OCI-LY7 (cell line): ENCODE data around the gene ZNF207. TPM values are rescaled to one million over a fixed set of nuclear protein-coding genes. Genes with fewer than 3 reads are reported as not detected.

ENCODE experiments used
- BruUV-seq: library from RNA; stranded (reverse); fragments of 400-500 nt; replicated peaks from 2 replicates; lab custom pipeline; 2021; lab: Mats Ljungman, UMichigan
- CTCF ChIA-PET: fragments of 300-600 bp; sonication (Branson Sonifier 250); formaldehyde crosslinking; loops from one replicate; lab custom pipeline; 2022; ENCODE audit warnings: antibody characterized with exemption; ENCODE audit not compliant: unreplicated experiment; lab: Charles Lee
- POLR2A ChIA-PET: fragments of 300-600 bp; sonication (Branson Sonifier 250); formaldehyde crosslinking; loops from one replicate; lab custom pipeline; 2022; ENCODE audit warnings: antibody characterized with exemption; lab: Charles Lee
- DNase-seq: peaks from one replicate; pipeline ENCODE4 v3.0.0-alpha.2; 2015; ENCODE audit warnings: low spot score
- H2AFZ ChIP-seq: fragments of 200-600 bp; sonication (generic), shearing (Covaris generic); 2 replicates; pipeline ENCODE4 v1.6.1; 2014; ENCODE audit warnings: mild to moderate bottlenecking, antibody characterized with exemption, low read length, moderate library complexity
- H3K27ac ChIP-seq: fragments of 200-600 bp; sonication (generic); 2 replicates; pipeline ENCODE4 v1.5.1; 2014; ENCODE audit warnings: mixed run types, low read depth, mild to moderate bottlenecking, moderate library complexity, low read length, inconsistent platforms; ENCODE audit not compliant: poor library complexity, severe bottlenecking
- H3K36me3 ChIP-seq: fragments of 200-600 bp; sonication (generic); 2 replicates; pipeline ENCODE4 v1.6.1; 2014; ENCODE audit warnings: mild to moderate bottlenecking, antibody characterized with exemption, low read length, moderate library complexity, mixed read lengths; ENCODE audit not compliant: insufficient read depth
- H3K4me1 ChIP-seq: fragments of 200-600 bp; sonication (generic); 2 replicates; pipeline ENCODE4 v1.5.1; 2014; ENCODE audit warnings: mild to moderate bottlenecking, low read length; ENCODE audit not compliant: insufficient read depth, poor library complexity, severe bottlenecking
- H3K4me2 ChIP-seq: fragments of 200-600 bp; sonication (generic); 2 replicates; pipeline ENCODE4 v1.6.1; 2014; ENCODE audit warnings: mild to moderate bottlenecking, low read length
- H3K4me3 ChIP-seq: fragments of 200-600 bp; sonication (generic); 2 replicates; pipeline ENCODE4 v1.5.1; 2014; ENCODE audit warnings: mild to moderate bottlenecking, low read depth, low read length; ENCODE audit not compliant: poor library complexity, severe bottlenecking
- H3K79me2 ChIP-seq: fragments of 200-600 bp; sonication (generic); 2 replicates; pipeline ENCODE4 v1.6.1; 2016; ENCODE audit warnings: low read depth, mild to moderate bottlenecking, low read length, moderate library complexity, mixed read lengths; ENCODE audit not compliant: insufficient read depth
- H3K9me2 ChIP-seq: fragments of 200-600 bp; sonication (generic); 2 replicates; pipeline ENCODE4 v1.6.1; 2016; ENCODE audit warnings: mild to moderate bottlenecking, low read length, mixed read lengths; ENCODE audit not compliant: insufficient read depth
- H3K9me3 ChIP-seq: fragments of 200-600 bp; sonication (generic); 2 replicates; pipeline ENCODE4 v1.6.1; 2014; ENCODE audit warnings: mild to moderate bottlenecking, mixed run types, low read length, mixed read lengths
- H4K20me1 ChIP-seq: fragments of 200-600 bp; sonication (generic); 2 replicates; pipeline ENCODE4 v1.6.1; 2014; ENCODE audit warnings: mild to moderate bottlenecking, antibody characterized with exemption, low read length, moderate library complexity, mixed read lengths; ENCODE audit not compliant: insufficient read depth
- CTCF ChIP-seq: fragments of 200-600 bp; sonication (generic); conservative IDR thresholded peaks from 2 replicates; pipeline ENCODE4 v1.5.1; 2014; ENCODE audit warnings: mild to moderate bottlenecking, antibody characterized with exemption, low read length, moderate library complexity, mixed read lengths
- EZH2phosphoT487 ChIP-seq: fragments of 200-600 bp; sonication (generic); IDR thresholded peaks from 2 replicates; pipeline ENCODE4 v1.6.1; 2018; ENCODE audit warnings: low read depth, borderline replicate concordance, mild to moderate bottlenecking, mixed run types, antibody characterized with exemption, low read length, moderate library complexity, mixed read lengths
- intact Hi-C: fragments of 100-400 bp; cut with micrococcal nuclease; formaldehyde crosslinking; loops from one replicate; pipeline ENCODE4 v1.10.0; 2022; ENCODE audit not compliant: unreplicated experiment
- total RNA-seq, 2 experiments: library from RNA; depleted of rRNA in 1 of 2; stranded (reverse); fragments of >200 nt in 1 of 2; shearing (Covaris generic) in 1 of 2; gene quantifications; 2 replicates each; pipeline ENCODE4 v1.2.3, GENCODE V29; 2014 to 2022

Gene ZNF207
- total RNA-seq, 2 experiments from 2014 or later, result 157 to 284 TPM

GRCh38 chr17:32333187-32333586 is 16.8 kb upstream of the ZNF207 start:
- no peak for DNase-seq
- intact Hi-C loops, result no loop called here
- Histone ChIP-seq H3K9me2 (no peaks in the 10 kb centered on the region), H3K4me1 (peaks cover 16% of the 10 kb centered on the region), H3K79me2 (no peaks in the 10 kb centered on the region), H3K9me3 (no peaks in the 10 kb centered on the region), H2AFZ (no peak overlapping the region), H3K27ac (no peak overlapping the region), H3K36me3 (peaks cover 67% of the 10 kb centered on the region), H3K4me3 (no peak overlapping the region), H3K4me2 (no peak overlapping the region), H4K20me1 (no peaks in the 10 kb centered on the region)
- ChIA-PET POLR2A (interaction anchor here (0.7 kb wide), 1 partner anchor 16 kb away, joined by 3 read pairs; no protein-coding TSS in a partner anchor), CTCF (no interaction called here)
- BruUV-seq, result no TSS peak
- no peak for TF ChIP-seq EZH2phosphoT487
- no peak for TF ChIP-seq CTCF

- Histone ChIP-seq H3K9me3 (no peaks in the 10 kb centered on the region), H4K20me1 (no peaks in the 10 kb centered on the region), H3K9me2 (no peaks in the 10 kb centered on the region), H3K27ac (no peak overlapping the region), H3K79me2 (0 out of 2 replicates have a peak, but pooled peaks cover 3% of the 10 kb centered on the region), H3K36me3 (peaks cover 80% of the 10 kb centered on the region), H2AFZ (no peak overlapping the region), H3K4me1 (no peaks in the 10 kb centered on the region), H3K4me2 (no peak overlapping the region), H3K4me3 (no peak overlapping the region)
- intact Hi-C loops, result no loop called here
- POLR2A ChIA-PET, result no interaction called here
- DNase-seq, result no peak
- CTCF ChIA-PET, result no interaction called here
- TF ChIP-seq CTCF (no peak), EZH2phosphoT487 (no peak)
- no TSS peak for BruUV-seq
Observed at GRCh38 chr17:32335046-32335445, 14.9 kb upstream of the ZNF207 start.

GRCh38 chr17:32335687-32336086 is 14.3 kb upstream of the ZNF207 start:
- Histone ChIP-seq H3K4me2 (no peak overlapping the region), H3K36me3 (peaks cover 82% of the 10 kb centered on the region), H3K9me3 (no peaks in the 10 kb centered on the region), H3K9me2 (no peaks in the 10 kb centered on the region), H3K79me2 (peaks cover 7% of the 10 kb centered on the region; the same call in 1 of the 2 replicates), H4K20me1 (no peaks in the 10 kb centered on the region), H3K4me3 (no peak overlapping the region), H3K4me1 (peaks cover 2% of the 10 kb centered on the region), H2AFZ (no peak overlapping the region), H3K27ac (no peak overlapping the region)
- no peak for DNase-seq
- intact Hi-C loops, result no loop called here
- no TSS peak for BruUV-seq
- POLR2A ChIA-PET, result no interaction called here
- CTCF ChIA-PET, result no interaction called here
- no peak for TF ChIP-seq EZH2phosphoT487
- no peak for TF ChIP-seq CTCF
